Activated naive CD4-positive, alpha-beta T cell treated with Interleukin-2 at 50 U/mL for 16 hours (primary cell): ENCODE results near the gene ST7.
"Not testable (repeated sequence)": the region's sequence is repeated elsewhere in the genome, so short reads cannot be mapped to it uniquely, and the experiment has no call there.

ENCODE experiments used
- DNase-seq: peaks from one replicate; pipeline ENCODE4 v3.0.0-alpha.2; 2020

The ST7 gene

DNA sequence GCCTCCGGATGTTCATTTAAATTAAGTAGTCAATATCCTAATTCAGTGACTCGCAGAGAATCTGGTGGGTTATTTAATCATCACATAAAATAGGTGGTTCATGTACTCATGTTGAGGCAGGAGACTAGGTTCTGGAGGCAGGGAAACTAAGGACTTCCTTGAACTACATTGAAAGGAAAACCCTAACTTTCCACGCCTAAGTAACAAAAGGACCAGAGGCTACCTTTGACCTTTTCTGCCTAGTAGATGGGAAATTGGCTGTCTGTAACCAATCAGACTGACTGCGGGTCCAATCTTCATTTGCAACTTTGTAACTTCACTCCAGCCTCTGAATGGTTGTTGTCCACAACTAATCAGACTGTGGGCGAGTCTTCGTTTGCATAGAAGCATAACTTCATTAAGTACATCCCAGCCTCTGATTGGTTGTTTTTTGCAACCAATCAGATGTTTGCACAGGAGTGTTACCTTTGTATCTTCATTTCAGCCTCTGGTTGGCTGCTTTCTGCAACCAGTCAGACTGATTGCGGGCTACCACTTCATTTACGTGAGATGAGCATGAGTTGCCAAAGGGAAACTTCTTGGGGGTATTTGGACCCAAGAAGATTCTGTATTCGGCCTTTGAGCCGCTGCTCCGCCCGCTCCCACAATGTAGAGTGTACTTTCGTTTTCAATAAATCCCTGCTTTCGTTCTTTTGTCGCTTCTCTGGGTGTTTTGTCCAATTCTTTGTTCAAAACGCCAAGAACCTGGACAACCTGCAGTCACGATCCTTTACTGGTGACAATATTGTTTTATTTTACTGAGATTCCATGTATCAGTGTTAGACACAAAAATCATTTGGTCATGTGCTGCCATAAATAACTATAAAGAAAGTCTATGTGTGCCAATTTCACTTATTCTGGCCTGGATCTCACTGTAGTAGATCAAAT, 1.7 kb upstream of the ST7 start:
- DNase-seq, result no peak

- no peak for DNase-seq
Observed at GRCh38 chr7:116952635-116953371, 498 bp upstream of the ST7 start.

- peak; percentile 21 for DNase-seq
Observed at GRCh38 chr7:116953906-116954838, 871 bp downstream of the ST7 start.

DNA sequence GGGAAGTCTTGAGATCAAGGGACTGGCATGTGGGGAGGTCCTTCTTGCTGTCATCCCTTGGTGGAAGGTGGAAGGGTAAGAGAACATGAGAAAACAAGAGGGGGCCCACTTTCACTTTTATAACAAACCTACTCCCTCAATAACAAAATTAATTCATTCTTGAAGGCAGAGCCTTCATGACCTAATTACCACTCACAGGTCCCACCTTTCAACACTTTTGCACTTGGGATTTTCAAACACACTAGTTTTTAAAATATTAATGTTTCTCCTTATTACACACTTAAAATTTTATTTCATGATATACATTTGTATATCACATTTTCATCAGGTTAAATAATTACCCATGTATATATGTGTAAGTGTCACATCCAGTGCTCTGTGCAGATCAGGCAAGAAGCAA, 2.0 kb downstream of the ST7 start:
- no peak for DNase-seq

GRCh38 chr7:116955801-116956476, 2.6 kb downstream of the ST7 start:
- no peak for DNase-seq

DNA sequence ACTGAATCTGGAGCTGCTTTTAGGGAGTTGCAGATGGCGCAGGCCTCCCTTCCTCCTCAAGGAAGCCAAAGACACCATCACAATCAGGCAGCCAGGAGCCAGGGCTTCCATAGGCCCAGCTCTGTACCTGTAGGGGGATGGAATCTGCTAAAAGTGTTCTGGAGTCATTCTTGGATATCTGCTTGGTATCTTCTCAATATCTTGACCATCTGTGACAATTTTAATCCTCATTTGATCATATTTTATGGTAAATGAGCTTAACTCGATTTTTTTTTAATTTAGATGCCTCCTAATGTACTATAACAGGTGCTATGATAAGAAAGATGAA, 3.1 kb downstream of the ST7 start:
- no peak for DNase-seq

DNA sequence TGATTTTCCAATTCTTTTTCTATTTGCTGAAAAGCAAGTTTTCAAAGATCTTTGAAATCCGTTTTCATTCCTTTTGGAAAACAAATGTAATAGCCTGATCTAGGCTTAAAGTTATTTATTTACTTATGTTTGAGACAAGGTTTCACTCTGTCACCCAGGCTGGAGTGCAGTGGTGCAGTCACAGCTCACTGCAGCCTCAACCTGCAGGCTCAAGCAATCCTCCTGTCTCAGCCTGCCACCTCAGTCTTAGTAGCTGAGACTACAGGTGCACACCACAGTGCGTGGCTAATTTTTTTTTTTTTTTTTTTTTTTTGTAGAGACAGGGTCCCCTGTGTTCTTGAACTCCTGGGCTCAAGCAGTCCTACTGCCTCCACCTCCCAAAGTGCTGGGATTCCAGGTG, 4.6 kb downstream of the ST7 start:
- DNase-seq, result no peak

- not testable (repeated sequence) for DNase-seq
Observed at GRCh38 chr7:116961966-116962673, 8.8 kb downstream of the ST7 start.

DNA sequence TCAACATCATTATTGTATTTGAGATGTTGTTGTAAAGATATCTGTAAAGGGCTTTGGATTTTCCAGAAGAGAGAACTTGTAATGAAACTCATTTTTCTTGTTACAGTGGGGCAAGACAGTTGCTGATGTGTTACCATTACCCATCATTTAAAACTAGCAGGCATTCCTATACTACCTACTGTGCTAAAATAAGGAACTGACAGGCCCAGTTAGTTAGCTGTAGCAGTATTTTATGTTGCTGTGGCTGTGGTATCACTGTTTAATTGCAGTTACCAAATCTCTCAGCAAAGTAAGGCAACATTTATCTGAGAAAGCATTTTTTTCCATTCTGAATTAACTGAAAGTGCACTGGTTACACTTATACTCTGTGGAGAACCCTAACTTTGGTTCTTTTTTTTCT, 9.9 kb downstream of the ST7 start:
- DNase-seq, result no peak

GRCh38 chr7:116966601-116967000, 13.3 kb downstream of the ST7 start:
- DNase-seq, result no peak

GRCh38 chr7:116967254-116967922, 14.1 kb downstream of the ST7 start:
- DNase-seq, result no peak

DNA sequence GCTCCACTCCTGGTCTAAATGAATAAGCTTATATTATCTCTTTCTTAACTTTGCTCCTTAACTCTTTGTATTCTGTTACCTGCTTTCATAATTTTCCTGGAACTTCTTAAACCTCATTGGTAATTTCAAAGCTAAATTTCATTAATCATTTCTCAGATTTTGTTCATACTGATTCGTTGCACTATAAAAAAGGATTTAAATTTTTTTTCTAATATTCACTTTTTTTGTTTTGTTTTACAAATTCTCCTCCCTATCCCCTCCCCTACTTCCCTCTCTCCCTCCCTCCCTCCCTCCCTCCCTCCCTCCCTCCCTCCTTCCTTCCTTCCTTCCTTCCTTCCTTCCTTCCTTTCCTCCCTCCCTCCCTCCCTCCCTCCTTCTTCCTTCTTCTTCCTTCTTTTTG, 14.7 kb downstream of the ST7 start:
- no peak for DNase-seq

- no peak for DNase-seq
Observed at GRCh38 chr7:116968631-116969030, 15.3 kb downstream of the ST7 start.

- DNase-seq, result no peak
Observed at GRCh38 chr7:116969371-116969902, 16.1 kb downstream of the ST7 start.

- no peak for DNase-seq
Observed at GRCh38 chr7:116970238-116970910, 17.1 kb downstream of the ST7 start.

DNA sequence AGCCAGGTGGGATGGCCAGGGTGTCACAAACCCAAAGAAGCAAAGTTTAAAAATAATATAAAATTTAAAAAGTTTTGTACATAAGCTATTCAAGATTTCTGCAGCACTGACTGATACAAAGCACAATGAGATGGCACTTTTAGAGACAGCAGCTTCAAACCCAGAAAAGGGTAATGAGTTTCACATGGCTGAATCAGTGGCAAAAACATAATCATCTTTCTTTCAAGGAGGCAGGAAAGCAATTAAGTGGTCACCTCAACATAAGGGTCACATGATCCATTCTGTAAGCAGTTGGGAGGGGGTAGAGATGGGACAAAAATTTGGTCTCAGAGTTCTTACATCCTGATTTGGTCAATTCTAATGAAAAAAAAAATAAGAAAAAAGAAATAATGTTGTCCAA, 17.9 kb downstream of the ST7 start:
- DNase-seq, result not testable (repeated sequence)

DNA sequence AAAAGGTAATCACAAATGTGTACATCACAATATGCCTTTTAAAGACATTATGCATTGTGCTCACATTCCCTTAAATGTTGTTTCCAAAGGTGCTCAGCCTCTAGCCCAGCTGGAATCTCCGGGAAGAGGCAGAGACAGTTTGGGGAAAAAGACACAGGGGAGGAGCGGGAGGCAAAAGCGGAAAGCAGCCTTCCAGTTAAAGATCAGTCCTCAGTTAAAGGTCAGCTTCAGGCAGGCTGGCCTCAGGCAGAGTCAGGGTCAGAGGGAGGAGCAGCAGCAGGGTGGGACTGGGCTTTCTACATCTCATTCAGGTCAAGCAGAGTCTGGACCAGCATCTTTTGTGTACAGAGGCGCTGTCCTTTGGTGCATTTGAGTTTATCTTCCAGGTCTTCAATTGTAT, 18.6 kb downstream of the ST7 start:
- DNase-seq, result no peak

DNA sequence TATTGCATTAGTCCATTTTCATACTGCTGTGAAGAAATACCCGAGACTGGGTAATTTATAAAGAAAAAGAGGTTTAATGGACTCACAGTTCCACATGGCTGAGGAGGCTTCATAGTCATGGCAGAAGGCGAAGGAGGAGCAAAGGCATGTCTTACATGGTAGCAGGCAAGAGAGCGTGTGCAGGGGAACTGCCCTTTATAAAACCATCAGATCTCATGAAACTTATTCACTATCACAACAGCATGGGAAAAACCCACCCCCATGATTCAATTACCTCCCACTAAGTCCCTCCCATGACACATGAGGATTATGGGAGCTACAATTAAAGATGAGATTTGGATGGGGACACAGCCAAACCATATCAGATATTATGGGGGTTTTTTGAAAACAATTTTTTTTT, 21.7 kb downstream of the ST7 start:
- DNase-seq, result not testable (repeated sequence)

- no peak for DNase-seq
Observed at GRCh38 chr7:116977172-116977571, 23.9 kb downstream of the ST7 start.

GRCh38 chr7:116978006-116978405, 24.7 kb downstream of the ST7 start:
- no peak for DNase-seq
